Suprapubic skin (tissue), 4 donors: ENCODE measurements around the gene NUP153. TPM values are rescaled to one million over a fixed set of nuclear protein-coding genes. Genes with fewer than 3 reads are reported as not detected.
"Not testable (repeated sequence)": the region's sequence is repeated elsewhere in the genome, so short reads cannot be mapped to it uniquely, and the experiment has no call there.

Experiments
- DNase-seq, 2 donors: peaks; one replicate each; pipeline ENCODE4 v3.0.0-alpha.2; 2019; ENCODE audit warnings: low spot score in 2 of 2
- H3K27ac ChIP-seq: fragments of 200-600 bp; sonication (generic); one replicate; pipeline ENCODE4 v1.5.1; 2019
- H3K27me3 ChIP-seq: fragments of 200-600 bp; sonication (generic); one replicate; pipeline ENCODE4 v1.5.1; 2019
- H3K36me3 ChIP-seq: fragments of 200-600 bp; sonication (generic); one replicate; pipeline ENCODE4 v1.5.1; 2019
- H3K4me1 ChIP-seq: fragments of 200-600 bp; sonication (generic); one replicate; pipeline ENCODE4 v1.5.1; 2019
- H3K4me3 ChIP-seq: fragments of 200-600 bp; sonication (generic); one replicate; pipeline ENCODE4 v1.5.1; 2019; ENCODE audit warnings: mild to moderate bottlenecking
- H3K9me3 ChIP-seq: fragments of 200-600 bp; sonication (generic); one replicate; pipeline ENCODE4 v1.5.1; 2019
- EP300 ChIP-seq: sonication (generic); formaldehyde crosslinking; IDR thresholded peaks from one replicate; pipeline ENCODE4 v1.6.1; 2017; ENCODE audit warnings: antibody characterized with exemption
- POLR2A ChIP-seq, 2 donors: fragments of 450-650 bp; IDR thresholded peaks; one replicate each; pipeline ENCODE4 v1.6.1; 2017; ENCODE audit warnings: antibody characterized with exemption in 2 of 2, mild to moderate bottlenecking in 2 of 2, moderate library complexity in 2 of 2
- POLR2AphosphoS5 ChIP-seq, 3 donors: sonication (generic); formaldehyde crosslinking; IDR thresholded peaks; one replicate each; pipeline ENCODE4 v1.6.1; 2017; ENCODE audit warnings: antibody characterized with exemption in 3 of 3
- WGBS: methylation state at CpG from one replicate; pipeline ENCODE4 v1.1.5; 2018; 5-methylcytosine and 5-hydroxymethylcytosine counted together
- total RNA-seq, 4 donors: library from RNA; depleted of rRNA; stranded (reverse); fragments of >200 nt; gene quantifications; one replicate each; pipeline ENCODE4 v1.1.0, GENCODE V29; 2016
- TF ChIP-seq, protein P1 (sequence below), 2 donors: fragments of 200-600 bp in 1 of 2; fragments of 450-650 bp in 1 of 2; sonication (generic) in 1 of 2; IDR thresholded peaks; one replicate each; pipeline ENCODE4 v1.5.1; 2016 to 2019; ENCODE audit warnings: antibody characterized with exemption in 2 of 2, mild to moderate bottlenecking in 1 of 2, moderate library complexity in 1 of 2

Gene NUP153
- total RNA-seq, 4 donors from 2014 or later: 38.6 to 46.0 (median 42.5) TPM

DNA sequence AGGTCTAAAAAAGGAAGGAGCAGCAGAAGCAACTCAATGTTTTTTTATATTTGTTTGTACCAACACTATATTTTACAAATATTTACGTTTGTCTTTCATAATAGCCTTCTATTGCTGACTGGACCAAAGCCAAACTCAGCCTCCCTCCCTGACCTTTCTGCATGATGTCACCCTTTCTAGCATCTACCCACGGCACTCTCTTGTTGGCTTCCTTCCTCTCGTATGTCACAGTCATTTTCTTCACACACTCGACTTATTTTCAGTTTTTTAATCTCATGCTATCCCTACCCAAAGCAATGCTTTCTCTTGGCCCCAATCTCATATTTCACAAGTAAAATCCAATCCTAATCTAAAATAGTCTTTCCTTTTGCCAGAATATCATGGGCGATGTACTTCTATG lies 122.9 kb downstream of the NUP153 start:
- H3K27ac ChIP-seq: no peak overlapping the region
- H3K9me3 ChIP-seq: no peaks in the 10 kb centered on the region
- no peak overlapping the region for H3K4me3 ChIP-seq
- WGBS: 18% methylated on average over 5 of the region's 5 CpGs
- no peaks in the 10 kb centered on the region for H3K36me3 ChIP-seq
- DNase-seq: no peak
- no peaks in the 10 kb centered on the region for H3K27me3 ChIP-seq
- H3K4me1 ChIP-seq: peaks cover 22% of the 10 kb centered on the region
- TF ChIP-seq, protein P1, sequence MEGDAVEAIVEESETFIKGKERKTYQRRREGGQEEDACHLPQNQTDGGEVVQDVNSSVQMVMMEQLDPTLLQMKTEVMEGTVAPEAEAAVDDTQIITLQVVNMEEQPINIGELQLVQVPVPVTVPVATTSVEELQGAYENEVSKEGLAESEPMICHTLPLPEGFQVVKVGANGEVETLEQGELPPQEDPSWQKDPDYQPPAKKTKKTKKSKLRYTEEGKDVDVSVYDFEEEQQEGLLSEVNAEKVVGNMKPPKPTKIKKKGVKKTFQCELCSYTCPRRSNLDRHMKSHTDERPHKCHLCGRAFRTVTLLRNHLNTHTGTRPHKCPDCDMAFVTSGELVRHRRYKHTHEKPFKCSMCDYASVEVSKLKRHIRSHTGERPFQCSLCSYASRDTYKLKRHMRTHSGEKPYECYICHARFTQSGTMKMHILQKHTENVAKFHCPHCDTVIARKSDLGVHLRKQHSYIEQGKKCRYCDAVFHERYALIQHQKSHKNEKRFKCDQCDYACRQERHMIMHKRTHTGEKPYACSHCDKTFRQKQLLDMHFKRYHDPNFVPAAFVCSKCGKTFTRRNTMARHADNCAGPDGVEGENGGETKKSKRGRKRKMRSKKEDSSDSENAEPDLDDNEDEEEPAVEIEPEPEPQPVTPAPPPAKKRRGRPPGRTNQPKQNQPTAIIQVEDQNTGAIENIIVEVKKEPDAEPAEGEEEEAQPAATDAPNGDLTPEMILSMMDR (IDR thresholded peaks at IDR 0.05): no peak
- TF ChIP-seq POLR2A (IDR thresholded peaks at IDR 0.05) (no peak), EP300 (no peak), POLR2AphosphoS5 (IDR thresholded peaks at IDR 0.05) (no peak)

DNA sequence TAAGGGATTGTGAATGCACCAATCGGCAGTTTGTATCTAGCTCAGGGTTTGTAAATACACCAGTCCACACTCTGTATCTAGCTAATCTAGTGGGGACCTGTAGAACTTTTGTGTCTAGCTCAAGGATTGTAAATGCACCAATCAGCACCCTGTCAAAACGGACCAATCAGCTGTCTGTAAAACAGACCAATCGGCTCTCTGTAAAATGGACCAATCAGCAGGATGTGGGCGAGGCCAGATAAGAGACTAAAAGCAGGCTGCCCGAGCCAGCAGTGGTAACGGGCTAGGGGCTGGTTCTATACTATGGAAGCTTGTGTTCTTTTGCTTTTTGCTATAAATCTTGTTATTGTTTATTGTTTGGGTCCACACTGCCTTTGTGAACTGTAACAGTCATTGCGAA lies 125.4 kb downstream of the NUP153 start:
- not testable (repeated sequence) for H3K27me3 ChIP-seq, H3K36me3 ChIP-seq, H3K27ac ChIP-seq, DNase-seq, H3K9me3 ChIP-seq, H3K4me3 ChIP-seq
- H3K4me1 ChIP-seq: peaks cover 22% of the 10 kb centered on the region
- WGBS: 98% methylated on average over 6 of the region's 7 CpGs

DNA sequence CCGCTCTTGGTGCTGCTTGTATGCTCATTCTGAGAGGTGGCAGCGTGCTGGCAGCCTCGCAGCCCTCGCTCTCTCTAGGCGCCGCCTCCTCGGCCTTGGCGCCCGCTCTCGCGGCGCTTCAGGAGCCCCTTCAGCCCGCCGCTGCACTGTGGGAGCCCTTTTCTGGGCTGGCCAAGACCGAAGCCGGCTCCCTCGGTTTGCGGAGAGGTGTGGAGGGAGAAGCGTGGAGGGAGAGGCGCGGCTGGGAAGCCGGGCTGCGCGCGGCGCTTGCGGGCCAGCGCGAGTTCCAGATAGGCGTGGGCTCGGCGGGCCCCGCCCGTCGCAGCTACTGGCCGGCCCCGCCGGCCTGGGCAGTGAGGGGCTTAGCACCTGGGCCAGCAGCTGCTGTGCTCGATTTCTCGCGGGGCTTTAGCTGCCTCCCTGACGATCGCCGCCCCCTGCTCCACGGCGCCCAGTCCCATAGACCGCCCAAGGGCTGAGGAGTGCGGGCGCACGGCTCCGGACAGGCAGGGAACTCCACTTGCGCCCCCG lies 126.1 kb downstream of the NUP153 start:
- TF ChIP-seq POLR2AphosphoS5 (IDR thresholded peaks at IDR 0.05) (no peak), POLR2A (IDR thresholded peaks at IDR 0.05) (no peak), EP300 (no peak)
- TF ChIP-seq, protein P1 (IDR thresholded peaks at IDR 0.05): no peak
- peaks cover 22% of the 10 kb centered on the region for H3K4me1 ChIP-seq
- H3K4me3 ChIP-seq: peak overlapping the region; percentile 57
- no peak overlapping the region for H3K27ac ChIP-seq
- H3K9me3 ChIP-seq: no peaks in the 10 kb centered on the region
- no peaks in the 10 kb centered on the region for H3K27me3 ChIP-seq
- no peaks in the 10 kb centered on the region for H3K36me3 ChIP-seq
- DNase-seq: no peak
- 0% methylated on average over 14 of the region's 53 CpGs for WGBS

DNA sequence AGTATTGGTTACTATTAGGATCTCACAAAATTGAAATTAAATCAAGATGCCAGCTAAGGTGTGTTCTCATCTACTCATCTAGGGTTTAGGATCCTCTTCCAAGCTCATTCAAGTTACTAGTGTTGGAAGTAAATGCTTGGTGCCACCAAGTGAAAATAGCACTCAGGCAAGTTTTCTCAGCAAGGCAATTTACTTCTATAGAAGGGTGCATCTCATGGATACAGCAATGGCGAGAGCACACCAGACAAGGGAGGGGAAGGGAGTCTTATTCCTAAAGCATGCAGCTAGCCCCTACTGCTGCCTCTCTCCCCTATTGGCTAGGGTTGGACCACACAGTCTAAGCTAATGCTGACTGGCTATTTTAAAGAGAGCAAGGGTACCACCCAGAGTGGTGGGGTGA lies 129.7 kb downstream of the NUP153 start:
- Histone ChIP-seq H3K36me3 (no peaks in the 10 kb centered on the region), H3K4me3 (no peak overlapping the region), H3K27me3 (peaks cover 8% of the 10 kb centered on the region), H3K9me3 (no peaks in the 10 kb centered on the region), H3K4me1 (peaks cover 9% of the 10 kb centered on the region), H3K27ac (no peak overlapping the region)
- WGBS: 89% methylated on average over 1 of the region's 1 CpG
- TF ChIP-seq, protein P1 (IDR thresholded peaks at IDR 0.05): no peak
- no peak for TF ChIP-seq POLR2A (IDR thresholded peaks at IDR 0.05)
- no peak for TF ChIP-seq EP300
- no peak for TF ChIP-seq POLR2AphosphoS5 (IDR thresholded peaks at IDR 0.05)
- no peak for DNase-seq

DNA sequence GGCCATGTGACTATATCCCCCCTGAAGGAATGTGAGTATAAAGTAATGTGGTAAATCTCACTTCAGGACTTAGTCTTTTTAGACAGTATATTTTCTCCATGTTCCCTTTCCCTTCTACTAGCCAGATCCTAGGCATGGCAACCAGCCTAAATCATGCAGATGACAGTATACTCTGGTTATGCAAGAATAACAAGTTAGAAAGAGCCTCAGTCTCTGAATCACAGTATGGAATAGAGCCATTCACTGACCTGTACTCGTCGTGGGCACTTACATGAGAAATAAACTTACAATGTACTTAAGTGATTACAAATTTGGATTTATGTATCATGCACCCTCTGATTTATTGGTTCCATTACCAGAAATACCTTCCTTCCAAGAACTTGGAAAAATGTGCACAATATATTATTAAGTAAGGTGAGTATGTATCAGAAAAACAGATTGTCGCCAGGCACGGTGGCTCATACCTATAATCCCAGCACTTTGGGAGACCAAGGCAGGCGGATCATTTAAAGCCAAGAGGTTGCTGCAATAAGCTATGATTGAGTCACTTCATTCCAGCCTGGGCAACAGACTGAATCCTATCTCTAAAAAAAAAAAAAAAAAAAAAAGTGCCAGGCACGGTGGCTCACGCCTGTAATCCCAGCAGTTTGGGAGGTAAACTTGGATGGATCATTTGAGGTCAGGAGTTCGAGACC lies 131.7 kb downstream of the NUP153 start:
- no peak overlapping the region for H3K4me3 ChIP-seq
- H3K27me3 ChIP-seq: peaks cover 8% of the 10 kb centered on the region
- no peak overlapping the region for H3K27ac ChIP-seq
- no peak for DNase-seq
- H3K4me1 ChIP-seq: peaks cover under 1% of the 10 kb centered on the region
- no peaks in the 10 kb centered on the region for H3K36me3 ChIP-seq
- no peaks in the 10 kb centered on the region for H3K9me3 ChIP-seq
- WGBS: 66% methylated on average over 8 of the region's 8 CpGs
- TF ChIP-seq POLR2A (IDR thresholded peaks at IDR 0.05): no peak
- TF ChIP-seq, protein P1 (IDR thresholded peaks at IDR 0.05): no peak
- no peak for TF ChIP-seq POLR2AphosphoS5 (IDR thresholded peaks at IDR 0.05)
- TF ChIP-seq EP300: no peak
